MM.1S (cell line): ENCODE data around the gene NTSR1.

Source experiments
- CTCF ChIP-seq: fragments of 300-600 bp; sonication (generic); IDR thresholded peaks from 2 replicates; pipeline ENCODE4 v1.5.1; 2016; ENCODE audit warnings: antibody characterized with exemption, low read length, mixed read lengths
- EZH2 ChIP-seq: fragments of 300-600 bp; sonication (generic); optimal IDR thresholded peaks from 2 replicates; pipeline ENCODE3; 2017; ENCODE audit warnings: low read depth, mild to moderate bottlenecking, antibody characterized with exemption, low read length, mixed read lengths
- EZH2phosphoT487 ChIP-seq: fragments of 300-600 bp; sonication (generic); IDR thresholded peaks from 2 replicates; pipeline ENCODE4 v1.6.1; 2018; ENCODE audit warnings: antibody characterized with exemption, low read length

GRCh38 chr20:62708591-62709536, at the start of gene NTSR1:
- no peak for TF ChIP-seq CTCF
- no peak for TF ChIP-seq EZH2phosphoT487
- no peak for TF ChIP-seq EZH2
